H1 (cell line): ENCODE measurements around the gene SLIT3. TPM values are rescaled to one million over a fixed set of nuclear protein-coding genes. Genes with fewer than 3 reads are reported as not detected.
A peak's percentile ranks its signal among the peaks of the same experiment; 100 is the strongest.

Experiments
- CTCF ChIA-PET: fragments of 300-600 bp; sonication (Branson Sonifier 250); formaldehyde crosslinking; loops from one replicate; lab custom pipeline; 2021; ENCODE audit not compliant: partially characterized antibody; lab: Charles Lee
- POLR2A ChIA-PET: fragments of 300-600 bp; sonication (Branson Sonifier 250); formaldehyde crosslinking; loops from one replicate; lab custom pipeline; 2021; ENCODE audit warnings: inconsistent platforms; ENCODE audit not compliant: partially characterized antibody; lab: Charles Lee
- DNase-seq, 2 experiments: peaks; one replicate each; pipeline versions ENCODE4 v3.0.0 to v3.0.0-alpha.2; 2010 to 2022; ENCODE audit warnings: low spot score in 2 of 2, low read depth in 1 of 2, mixed read lengths in 1 of 2
- FAIRE-seq: peaks from 2 replicates; lab custom pipeline; 2011; peaks lifted over from hg19 to GRCh38; lab: Jason Lieb, UNC
- H2AFZ ChIP-seq: 2 replicates; pipeline ENCODE4 v1.8.1; 2012; ENCODE audit warnings: low read length, inconsistent platforms
- H2AK5ac ChIP-seq: 2 replicates; pipeline ENCODE4 v1.6.1; 2013; ENCODE audit warnings: low read depth, low read length
- H2BK120ac ChIP-seq: replicated peaks from 2 replicates; pipeline ENCODE3; 2013; ENCODE audit warnings: low read depth, low read length, inconsistent platforms
- H2BK12ac ChIP-seq: 2 replicates; pipeline ENCODE4 v1.6.1; 2013; ENCODE audit warnings: low read depth, low read length
- H2BK15ac ChIP-seq: 2 replicates; pipeline ENCODE4 v1.6.1; 2013; ENCODE audit warnings: low read length
- H2BK20ac ChIP-seq: 2 replicates; pipeline ENCODE4 v1.6.1; 2013; ENCODE audit warnings: low read length
- H2BK5ac ChIP-seq: 2 replicates; pipeline ENCODE4 v1.6.1; 2013; ENCODE audit warnings: low read depth, low read length
- H3K14ac ChIP-seq: 2 replicates; pipeline ENCODE4 v1.6.1; 2013; ENCODE audit warnings: inconsistent platforms; ENCODE audit not compliant: insufficient read length
- H3K18ac ChIP-seq: 2 replicates; pipeline ENCODE4 v1.6.1; 2013; ENCODE audit warnings: low read length; ENCODE audit errors: extremely low read depth
- H3K23ac ChIP-seq: 2 replicates; pipeline ENCODE4 v1.6.1; 2013; ENCODE audit warnings: inconsistent platforms; ENCODE audit not compliant: insufficient read length
- H3K23me2 ChIP-seq: 2 replicates; pipeline ENCODE4 v1.6.1; 2013; ENCODE audit warnings: low read depth, low read length
- H3K27ac ChIP-seq: 2 replicates; pipeline ENCODE4 v1.6.1; 2011; ENCODE audit warnings: low read depth, low read length, inconsistent platforms
- H3K27me3 ChIP-seq, 4 experiments: replicated peaks in 1 of 4; 1 replicate in 1 of 4; 2 replicates in 3 of 4; pipeline versions ENCODE4 v1.6.1 to v1.8.1; 2011 to 2013; ENCODE audit warnings: low read length in 3 of 4, mild to moderate bottlenecking in 3 of 4, inconsistent platforms in 2 of 4, mixed read lengths in 2 of 4, moderate library complexity in 1 of 4; ENCODE audit not compliant: control insufficient read depth in 3 of 4, insufficient read depth in 3 of 4; ENCODE audit errors: extremely low read depth in 1 of 4
- H3K36me3 ChIP-seq, 4 experiments: 2 replicates each; pipeline versions ENCODE4 v1.6.1 to v1.8.1; 2011 to 2013; ENCODE audit warnings: mild to moderate bottlenecking in 4 of 4, low read length in 3 of 4, moderate library complexity in 2 of 4, control low read depth in 1 of 4, inconsistent platforms in 1 of 4; ENCODE audit not compliant: insufficient read depth in 4 of 4, control insufficient read depth in 2 of 4
- H3K4ac ChIP-seq: replicated peaks from 2 replicates; pipeline ENCODE3; 2013; ENCODE audit warnings: low read length, low read depth, mixed read lengths, inconsistent platforms; ENCODE audit not compliant: insufficient read length
- H3K4me1 ChIP-seq, 4 experiments: replicated peaks in 1 of 4; 1 replicate in 1 of 4; 2 replicates in 3 of 4; pipeline versions ENCODE4 v1.6.1 to v1.8.1; 2011 to 2013; ENCODE audit warnings: low read length in 3 of 4, inconsistent platforms in 2 of 4, mixed read lengths in 1 of 4; ENCODE audit not compliant: insufficient read depth in 4 of 4, control insufficient read depth in 3 of 4
- H3K4me2 ChIP-seq, 2 experiments: 2 replicates each; pipeline versions ENCODE4 v1.6.1 to v1.8.1; 2011 to 2013; ENCODE audit warnings: low read depth in 2 of 2, low read length in 2 of 2, control low read depth in 1 of 2, inconsistent platforms in 1 of 2, mild to moderate bottlenecking in 1 of 2; ENCODE audit not compliant: insufficient read depth in 1 of 2
- H3K4me3 ChIP-seq, 4 experiments: fragments of 200-600, 300-600 bp in 1 of 4; sonication (generic), shearing (Covaris generic), sonication (Bioruptor Twin) in 1 of 4; 2 replicates each; pipeline versions ENCODE4 v1.5.1 to v1.8.1; 2011 to 2016; ENCODE audit warnings: low read length in 4 of 4, low read depth in 3 of 4, control low read depth in 2 of 4, inconsistent platforms in 2 of 4, mild to moderate bottlenecking in 2 of 4, mixed read lengths in 1 of 4, moderate library complexity in 1 of 4; ENCODE audit not compliant: insufficient read depth in 2 of 4; ENCODE audit errors: extremely low read depth in 1 of 4
- H3K56ac ChIP-seq: replicated peaks from 2 replicates; pipeline ENCODE3; 2013; ENCODE audit warnings: low read depth, mild to moderate bottlenecking, mixed read lengths, low read length, inconsistent platforms; ENCODE audit not compliant: insufficient read length
- H3K79me1 ChIP-seq: 2 replicates; pipeline ENCODE4 v1.6.1; 2013; ENCODE audit warnings: low read depth, low read length, control low read depth
- H3K79me2 ChIP-seq, 2 experiments: 2 replicates each; pipeline versions ENCODE4 v1.6.1 to v1.8.1; 2012 to 2013; ENCODE audit warnings: low read length in 2 of 2, mild to moderate bottlenecking in 2 of 2, inconsistent platforms in 1 of 2; ENCODE audit not compliant: insufficient read depth in 2 of 2, control insufficient read depth in 1 of 2
- H3K9ac ChIP-seq, 4 experiments: replicated peaks in 1 of 4; 1 replicate in 1 of 4; 2 replicates in 3 of 4; pipeline versions ENCODE4 v1.6.1 to v1.8.1; 2011 to 2013; ENCODE audit warnings: low read depth in 3 of 4, low read length in 3 of 4, control low read depth in 2 of 4, mild to moderate bottlenecking in 2 of 4, moderate library complexity in 2 of 4, inconsistent platforms in 1 of 4; ENCODE audit errors: extremely low read depth in 1 of 4
- H3K9me3 ChIP-seq, 2 experiments: 2 replicates each; pipeline versions ENCODE4 v1.6.1 to v1.8.1; 2012 to 2013; ENCODE audit warnings: mild to moderate bottlenecking in 2 of 2, moderate library complexity in 2 of 2, control low read depth in 1 of 2, inconsistent platforms in 1 of 2, low read depth in 1 of 2, low read length in 1 of 2, mixed read lengths in 1 of 2; ENCODE audit not compliant: insufficient read depth in 2 of 2
- H4K20me1 ChIP-seq, 2 experiments: replicated peaks in 1 of 2; 2 replicates each; pipeline versions ENCODE3 to v1.8.1; 2011 to 2013; ENCODE audit warnings: inconsistent platforms in 2 of 2, low read length in 2 of 2, mild to moderate bottlenecking in 1 of 2; ENCODE audit not compliant: insufficient read depth in 2 of 2, control insufficient read depth in 1 of 2
- H4K5ac ChIP-seq: 2 replicates; pipeline ENCODE4 v1.6.1; 2013; ENCODE audit warnings: low read length, low read depth, mixed read lengths, inconsistent platforms; ENCODE audit not compliant: insufficient read length
- H4K8ac ChIP-seq: 2 replicates; pipeline ENCODE4 v1.8.0; 2013; ENCODE audit warnings: mild to moderate bottlenecking, moderate library complexity, low read length, inconsistent platforms; ENCODE audit not compliant: insufficient read depth; ENCODE audit errors: extremely low read depth
- H4K91ac ChIP-seq: replicated peaks from 2 replicates; pipeline ENCODE3; 2013; ENCODE audit warnings: low read length, mixed read lengths, inconsistent platforms; ENCODE audit not compliant: insufficient read length
- BRCA1 ChIP-seq: IDR thresholded peaks from 2 replicates; pipeline ENCODE4 v1.6.1; 2012; ENCODE audit warnings: low read depth, low read length, improper control_type of control experiment
- CREB1 ChIP-seq: IDR thresholded peaks from 2 replicates; pipeline ENCODE4 v1.6.1; 2012; ENCODE audit warnings: inconsistent platforms
- GTF2F1 ChIP-seq: IDR thresholded peaks from 2 replicates; pipeline ENCODE4 v1.6.1; 2012; ENCODE audit warnings: low read depth, low read length, improper control_type of control experiment, borderline replicate concordance
- MAFK ChIP-seq: IDR thresholded peaks from 2 replicates; pipeline ENCODE4 v1.6.1; 2012; ENCODE audit warnings: low read depth, mild to moderate bottlenecking, improper control_type of control experiment, low read length
- POLR2A ChIP-seq, 2 experiments: IDR thresholded peaks; 1 replicate in 1 of 2; 2 replicates in 1 of 2; pipeline ENCODE4 v1.6.1; 2011; ENCODE audit warnings: low read depth in 2 of 2, low read length in 2 of 2, mild to moderate bottlenecking in 2 of 2; ENCODE audit errors: control extremely low read depth in 1 of 2
- POLR2AphosphoS5 ChIP-seq: IDR thresholded peaks from 2 replicates; pipeline ENCODE4 v1.6.1; 2011; ENCODE audit warnings: low read depth, low read length
- RNF2 ChIP-seq: fragments of 200-900, 300-1000 bp; sonication (generic); IDR thresholded peaks from 2 replicates; pipeline ENCODE4 v1.7.1; 2016; ENCODE audit warnings: borderline replicate concordance, low read depth, mild to moderate bottlenecking, antibody characterized with exemption, low read length; ENCODE audit not compliant: poor library complexity, severe bottlenecking; ENCODE audit errors: missing control alignments
- RXRA ChIP-seq: IDR thresholded peaks from 2 replicates; pipeline ENCODE4 v1.6.1; 2011; ENCODE audit warnings: low read depth, mild to moderate bottlenecking, low read length, moderate library complexity; ENCODE audit not compliant: insufficient read depth
- SIN3A ChIP-seq, 2 experiments: IDR thresholded peaks in 1 of 2; conservative IDR thresholded peaks in 1 of 2; 2 replicates each; pipeline ENCODE4 v1.6.1; 2011 to 2012; ENCODE audit warnings: low read length in 2 of 2, improper control_type of control experiment in 1 of 2, low read depth in 1 of 2, mild to moderate bottlenecking in 1 of 2
- TAF1 ChIP-seq: IDR thresholded peaks from 2 replicates; pipeline ENCODE4 v1.6.1; 2011; ENCODE audit warnings: mild to moderate bottlenecking, low read depth, low read length
- TCF12 ChIP-seq: IDR thresholded peaks from 2 replicates; pipeline ENCODE4 v1.6.1; 2011; ENCODE audit warnings: low read depth, mild to moderate bottlenecking, low read length
- WGBS, 2 experiments: shearing (Covaris generic) in 1 of 2; methylation state at CpG; one replicate each; pipeline versions ENCODE4 v1.1.6 to v1.1.7; 2013 to 2015; ENCODE audit warnings: low lambda C conversion rate in 2 of 2, mixed read lengths in 2 of 2, inconsistent platforms in 1 of 2, low coverage in 1 of 2, missing lambda C conversion rate in 1 of 2; ENCODE audit not compliant: insufficient replicate concordance in 2 of 2, insufficient coverage in 1 of 2, insufficient read length in 1 of 2; ENCODE audit errors: extremely low coverage in 1 of 2, missing lambda C conversion rate in 1 of 2; 5-methylcytosine and 5-hydroxymethylcytosine counted together
- polyA plus RNA-seq, 7 experiments: library from polyadenylated mRNA; depleted of rRNA in 3 of 7; stranded (reverse) in 5 of 7; unstranded in 2 of 7; fragments of >200 nt in 5 of 7; fragments of 200-250 nt in 2 of 7; gene quantifications; 1 replicate in 5 of 7; 2 replicates in 1 of 7; 4 replicates in 1 of 7; pipeline versions ENCODE4 v1.2.1 to v1.2.3, GENCODE V29; 2011 to 2013; ENCODE audit warnings: missing spikeins in 2 of 7, mixed read lengths in 2 of 7
- total RNA-seq: library from RNA; stranded (reverse); fragmentation: NEBNext Ultra II Directional; extraction: Animal tissue kit (Norgen Biotek cat#: 25700); gene quantifications from 2 replicates; pipeline ENCODE4 v1.2.1, GENCODE V29; 2021
- TF ChIP-seq, protein P1 (sequence below): IDR thresholded peaks from 2 replicates; pipeline ENCODE4 v1.6.1; 2012; ENCODE audit warnings: inconsistent platforms
- TF ChIP-seq, protein P2 (sequence below): IDR thresholded peaks from 2 replicates; pipeline ENCODE4 v1.6.1; 2011; ENCODE audit warnings: low read depth, mild to moderate bottlenecking, low read length; ENCODE audit not compliant: insufficient read depth

The SLIT3 gene
- total and polyA plus RNA-seq, 2 of the 8 experiments (the other 6 are each of a cell fraction or from before 2014, with no cell fraction given): 1.1 to 1.2 TPM

DNA sequence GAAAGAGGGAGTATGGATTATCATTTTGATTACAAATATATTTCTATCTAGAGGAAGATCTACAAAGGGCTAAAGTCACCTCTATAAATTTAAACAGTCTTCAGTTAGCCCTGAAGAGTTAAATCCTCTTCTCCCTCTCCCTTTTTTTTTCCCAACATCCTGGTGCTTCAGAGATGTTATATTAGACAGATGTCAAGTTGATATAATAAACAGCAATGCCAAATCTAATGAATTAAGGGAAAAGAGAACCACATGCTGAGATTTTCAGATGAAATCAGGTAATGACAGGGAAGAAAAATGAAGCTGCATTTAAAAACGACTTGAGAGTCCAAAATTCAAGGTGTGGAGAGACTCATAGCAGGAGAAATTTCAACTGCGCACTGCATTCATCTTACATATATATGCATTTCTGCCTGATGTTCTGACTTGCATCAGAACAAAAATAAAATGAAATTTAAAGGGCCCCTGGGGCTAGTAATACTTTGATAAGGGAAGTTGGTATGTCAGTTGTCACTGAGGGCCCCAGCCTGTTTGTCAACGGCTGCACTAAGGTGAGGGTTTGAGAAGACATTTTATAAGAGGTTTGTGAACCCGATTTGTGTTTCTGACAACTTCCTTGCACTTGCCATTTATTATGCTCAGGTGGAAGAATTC lies 382.9 kb downstream of the SLIT3 start:
- H3K9ac ChIP-seq: no peak overlapping the region
- H3K79me2 ChIP-seq: no peaks in the 10 kb centered on the region
- H4K5ac ChIP-seq: no peak overlapping the region
- H2BK5ac ChIP-seq: no peak overlapping the region
- FAIRE-seq: peak; percentile 39
- 86% methylated on average over 4 of the region's 4 CpGs; no CpG with 5 or more reads in 1 of the 2 experiments for WGBS, 2 experiments
- DNase-seq: no peak
- no peaks in the 10 kb centered on the region for H3K23me2 ChIP-seq
- H3K56ac ChIP-seq: no peak overlapping the region
- no peak overlapping the region for H3K23ac ChIP-seq
- H3K4ac ChIP-seq: no peak overlapping the region
- ChIA-PET CTCF (interaction anchor here (0.7 to 1.0 kb wide), 2 partner anchors 28 to 929 kb away, joined by 3 read pairs; no protein-coding TSS in a partner anchor), POLR2A (no interaction called here)
- H3K4me3 ChIP-seq: no peak overlapping the region
- no peak overlapping the region for H2BK20ac ChIP-seq
- no peaks in the 10 kb centered on the region for H4K20me1 ChIP-seq
- no peak overlapping the region for H2BK12ac ChIP-seq
- no peak overlapping the region for H2AFZ ChIP-seq
- no peak overlapping the region for H4K8ac ChIP-seq
- H3K14ac ChIP-seq: no peak overlapping the region
- no peaks in the 10 kb centered on the region for H3K79me1 ChIP-seq
- H2BK120ac ChIP-seq: no peak overlapping the region
- H3K9me3 ChIP-seq: no peaks in the 10 kb centered on the region
- H3K18ac ChIP-seq: no peak overlapping the region
- H2BK15ac ChIP-seq: no peak overlapping the region
- no peaks in the 10 kb centered on the region for H3K27me3 ChIP-seq
- no peak overlapping the region for H2AK5ac ChIP-seq
- H3K27ac ChIP-seq: no peak overlapping the region
- H4K91ac ChIP-seq: no peak overlapping the region
- no peak overlapping the region for H3K4me2 ChIP-seq
- H3K36me3 ChIP-seq: no peaks in the 10 kb centered on the region
- H3K4me1 ChIP-seq: peaks cover 0 to 6% (median 0%) of the 10 kb centered on the region in 4 experiments; a peak in 1 of 7 replicates
- TF ChIP-seq, protein P1, sequence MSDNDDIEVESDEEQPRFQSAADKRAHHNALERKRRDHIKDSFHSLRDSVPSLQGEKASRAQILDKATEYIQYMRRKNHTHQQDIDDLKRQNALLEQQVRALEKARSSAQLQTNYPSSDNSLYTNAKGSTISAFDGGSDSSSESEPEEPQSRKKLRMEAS: no peak
- TF ChIP-seq RNF2 (no peak), POLR2A (IDR thresholded peaks at IDR 0.05; ENCODE audit: control extremely low read depth in 1 of 2, low read depth in 2 of 2, low read length in 2 of 2) (no peak), MAFK (no peak), TCF12 (no peak), CREB1 (no peak), GTF2F1 (no peak), BRCA1 (no peak), POLR2AphosphoS5 (no peak), TAF1 (no peak), RXRA (no peak), SIN3A (conservative IDR thresholded peaks at IDR 0.05 in 1 of 2, IDR thresholded peaks at IDR 0.05 in 1 of 2; ENCODE audit: low read depth in 1 of 2, low read length in 2 of 2) (no peak)
- TF ChIP-seq, protein P2, sequence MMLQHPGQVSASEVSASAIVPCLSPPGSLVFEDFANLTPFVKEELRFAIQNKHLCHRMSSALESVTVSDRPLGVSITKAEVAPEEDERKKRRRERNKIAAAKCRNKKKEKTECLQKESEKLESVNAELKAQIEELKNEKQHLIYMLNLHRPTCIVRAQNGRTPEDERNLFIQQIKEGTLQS: no peak
